Karpas-422 (cell line): ENCODE data around the gene ITPRID1. TPM values are rescaled to one million over a fixed set of nuclear protein-coding genes. Genes with fewer than 3 reads are reported as not detected.

Experiments
- DNase-seq: peaks from one replicate; pipeline ENCODE4 v3.0.0-alpha.2; 2015
- H2AFZ ChIP-seq: fragments of 200-600 bp; sonication (generic); 2 replicates; pipeline ENCODE4 v1.6.1; 2014; ENCODE audit warnings: antibody characterized with exemption, low read length, mixed read lengths
- H3K27ac ChIP-seq: fragments of 200-600 bp; sonication (generic); 2 replicates; pipeline ENCODE4 v1.5.1; 2014; ENCODE audit warnings: mild to moderate bottlenecking, low read length, moderate library complexity
- H3K27me3 ChIP-seq: fragments of 200-600 bp; sonication (generic); 2 replicates; pipeline ENCODE4 v1.6.1; 2014; ENCODE audit warnings: low read length, mixed read lengths
- H3K36me3 ChIP-seq: fragments of 200-600 bp; sonication (generic); 2 replicates; pipeline ENCODE4 v1.6.1; 2014; ENCODE audit warnings: low read length, mixed read lengths; ENCODE audit not compliant: insufficient read depth
- H3K4me1 ChIP-seq: fragments of 200-600 bp; sonication (generic); 2 replicates; pipeline ENCODE4 v1.6.1; 2014; ENCODE audit warnings: mild to moderate bottlenecking, low read length, mixed read lengths
- H3K4me2 ChIP-seq: fragments of 200-600 bp; sonication (generic); 2 replicates; pipeline ENCODE4 v1.6.1; 2014; ENCODE audit warnings: low read length, low read depth, mild to moderate bottlenecking; ENCODE audit not compliant: poor library complexity, severe bottlenecking
- H3K4me3 ChIP-seq: fragments of 200-600 bp; sonication (generic); 2 replicates; pipeline ENCODE4 v1.5.1; 2014; ENCODE audit warnings: mild to moderate bottlenecking, antibody characterized with exemption, low read length, mixed read lengths
- H3K79me2 ChIP-seq: fragments of 200-600 bp; sonication (generic); 2 replicates; pipeline ENCODE4 v1.6.1; 2014; ENCODE audit warnings: mild to moderate bottlenecking, low read length, mixed read lengths
- H3K9ac ChIP-seq: fragments of 200-600 bp; sonication (generic); 2 replicates; pipeline ENCODE4 v1.6.0; 2014; ENCODE audit warnings: low read length
- H3K9me2 ChIP-seq: fragments of 200-600 bp; sonication (generic), shearing (Covaris generic); replicated peaks from 2 replicates; pipeline ENCODE4 v1.6.0; 2014; ENCODE audit warnings: mild to moderate bottlenecking, low read length, moderate library complexity; ENCODE audit not compliant: insufficient read depth
- H3K9me3 ChIP-seq: fragments of 300-700, 200-600 bp; sonication (generic); 2 replicates; pipeline ENCODE4 v1.6.1; 2014; ENCODE audit warnings: low read length, mixed read lengths
- H4K20me1 ChIP-seq: fragments of 200-600 bp; sonication (generic); 2 replicates; pipeline ENCODE4 v1.6.1; 2014; ENCODE audit warnings: mild to moderate bottlenecking, antibody characterized with exemption, low read length, low read depth; ENCODE audit not compliant: insufficient read depth
- total RNA-seq: library from RNA; depleted of rRNA; stranded (reverse); fragments of >200 nt; shearing (Covaris generic); gene quantifications from 2 replicates; pipeline ENCODE4 v1.2.3, GENCODE V29; 2014; ENCODE audit warnings: low replicate concordance

The ITPRID1 gene
- total RNA-seq, 1 experiment from 2014 or later = not detected

DNA sequence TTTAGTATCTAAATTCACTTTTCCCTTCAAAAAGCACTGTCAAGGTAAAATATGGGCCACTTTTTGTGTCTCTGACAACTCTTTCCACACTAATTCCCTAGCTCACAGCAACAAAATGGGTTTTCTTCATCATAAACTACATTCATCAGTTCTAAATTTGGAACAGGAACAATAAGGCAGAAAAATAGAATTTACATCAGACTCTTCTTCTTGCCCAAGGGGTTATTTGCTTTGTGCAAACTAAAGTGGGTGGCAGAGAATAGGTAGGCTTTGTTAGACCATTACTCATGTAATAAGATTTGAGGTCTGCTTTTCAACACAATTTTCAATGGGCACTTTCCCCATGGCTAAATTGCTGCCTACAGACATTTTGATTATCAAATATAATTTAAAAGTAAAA, 155.6 kb downstream of the ITPRID1 start:
- DNase-seq = no peak
- Histone ChIP-seq H3K4me2 (no peak overlapping the region), H3K27ac (no peak overlapping the region), H3K4me3 (no peak overlapping the region), H3K9me2 (no peaks in the 10 kb centered on the region), H3K36me3 (no peaks in the 10 kb centered on the region), H3K27me3 (no peaks in the 10 kb centered on the region), H3K9me3 (no peaks in the 10 kb centered on the region), H3K79me2 (no peaks in the 10 kb centered on the region), H3K4me1 (no peaks in the 10 kb centered on the region), H3K9ac (no peak overlapping the region), H2AFZ (no peak overlapping the region), H4K20me1 (no peaks in the 10 kb centered on the region)

DNA sequence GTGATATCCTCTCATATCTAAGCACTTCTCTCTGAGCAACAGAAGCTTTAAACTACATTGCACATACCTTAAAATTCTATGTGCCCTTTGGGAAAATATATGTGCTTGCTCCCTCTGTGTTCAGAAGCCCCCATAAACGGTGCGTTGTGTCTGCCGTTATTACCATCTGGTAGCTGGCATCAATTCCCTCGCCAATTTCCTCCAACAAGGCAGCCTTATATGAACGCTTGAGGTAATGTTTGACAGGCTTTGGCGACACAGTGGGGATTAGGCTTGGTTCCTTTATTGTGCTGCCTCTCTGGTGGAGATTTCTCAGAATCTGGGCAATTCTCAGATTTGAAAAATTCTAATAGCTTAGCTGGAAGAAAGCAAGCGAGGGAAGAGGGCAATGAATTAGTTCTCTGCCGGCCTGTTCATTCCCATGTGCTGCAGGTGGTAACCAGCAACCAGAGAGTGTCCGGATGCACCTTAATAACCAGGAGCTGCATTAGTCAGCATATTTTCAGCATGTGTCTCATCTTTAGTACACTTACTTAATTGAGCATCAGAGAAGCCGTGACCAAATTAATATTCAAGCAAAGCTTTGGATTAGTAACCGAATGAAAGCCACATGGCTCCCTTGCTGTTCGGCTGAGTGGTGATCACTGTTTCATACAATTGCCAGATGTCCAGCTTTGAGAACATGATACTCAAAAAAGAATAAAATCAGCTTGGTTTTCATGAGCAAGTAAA, 165.8 kb downstream of the ITPRID1 start:
- H3K4me1 ChIP-seq = no peaks in the 10 kb centered on the region
- H3K79me2 ChIP-seq = no peaks in the 10 kb centered on the region
- no peak overlapping the region for H2AFZ ChIP-seq
- H3K9me2 ChIP-seq = no peaks in the 10 kb centered on the region
- no peaks in the 10 kb centered on the region for H3K36me3 ChIP-seq
- H3K9me3 ChIP-seq = no peaks in the 10 kb centered on the region
- H3K4me3 ChIP-seq = no peak overlapping the region
- no peaks in the 10 kb centered on the region for H3K27me3 ChIP-seq
- H4K20me1 ChIP-seq = no peaks in the 10 kb centered on the region
- H3K9ac ChIP-seq = no peak overlapping the region
- no peak overlapping the region for H3K4me2 ChIP-seq
- DNase-seq = no peak
- H3K27ac ChIP-seq = no peak overlapping the region

DNA sequence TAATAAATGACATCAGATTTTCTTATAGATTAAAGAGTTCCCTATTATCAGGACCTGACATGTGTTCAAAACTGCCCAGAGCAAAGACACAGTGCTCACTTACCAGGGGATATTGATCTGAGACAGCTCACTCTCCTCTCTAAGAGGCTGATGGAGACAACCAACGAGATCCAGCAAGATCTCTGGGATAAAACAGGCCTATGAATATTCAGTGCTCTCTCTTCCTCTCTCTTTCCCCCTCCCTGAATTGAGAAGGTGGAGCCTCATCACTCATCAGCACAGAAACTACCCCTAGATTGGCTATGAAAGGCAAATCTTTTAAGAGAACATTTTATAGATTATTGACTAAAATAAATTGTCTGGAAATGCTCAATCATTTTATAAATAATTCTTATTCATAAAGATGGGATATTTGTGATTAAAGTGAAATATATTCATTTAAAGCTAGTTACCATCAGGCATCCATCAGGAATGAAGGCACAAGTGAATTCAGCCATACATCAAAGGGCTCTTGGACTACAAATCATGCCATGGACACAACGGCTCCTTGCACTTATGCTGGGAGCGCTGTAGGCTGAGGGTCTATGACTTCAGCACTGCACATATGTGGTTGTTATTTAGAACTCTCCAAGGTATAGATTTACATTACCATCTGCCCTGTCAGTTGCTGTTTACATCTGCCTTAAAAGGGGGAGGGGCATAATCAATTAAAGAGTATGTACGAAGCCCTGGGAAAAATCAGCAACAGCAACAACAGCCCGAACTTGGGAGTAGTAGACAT, 169.7 kb downstream of the ITPRID1 start:
- no peaks in the 10 kb centered on the region for H3K9me2 ChIP-seq
- no peak for DNase-seq
- H3K36me3 ChIP-seq = no peaks in the 10 kb centered on the region
- no peak overlapping the region for H3K4me2 ChIP-seq
- no peaks in the 10 kb centered on the region for H3K27me3 ChIP-seq
- no peak overlapping the region for H3K9ac ChIP-seq
- no peaks in the 10 kb centered on the region for H3K9me3 ChIP-seq
- no peak overlapping the region for H3K4me3 ChIP-seq
- no peak overlapping the region for H2AFZ ChIP-seq
- peaks cover 17% of the 10 kb centered on the region for H3K4me1 ChIP-seq
- H4K20me1 ChIP-seq = no peaks in the 10 kb centered on the region
- H3K79me2 ChIP-seq = no peaks in the 10 kb centered on the region
- no peak overlapping the region for H3K27ac ChIP-seq

DNA sequence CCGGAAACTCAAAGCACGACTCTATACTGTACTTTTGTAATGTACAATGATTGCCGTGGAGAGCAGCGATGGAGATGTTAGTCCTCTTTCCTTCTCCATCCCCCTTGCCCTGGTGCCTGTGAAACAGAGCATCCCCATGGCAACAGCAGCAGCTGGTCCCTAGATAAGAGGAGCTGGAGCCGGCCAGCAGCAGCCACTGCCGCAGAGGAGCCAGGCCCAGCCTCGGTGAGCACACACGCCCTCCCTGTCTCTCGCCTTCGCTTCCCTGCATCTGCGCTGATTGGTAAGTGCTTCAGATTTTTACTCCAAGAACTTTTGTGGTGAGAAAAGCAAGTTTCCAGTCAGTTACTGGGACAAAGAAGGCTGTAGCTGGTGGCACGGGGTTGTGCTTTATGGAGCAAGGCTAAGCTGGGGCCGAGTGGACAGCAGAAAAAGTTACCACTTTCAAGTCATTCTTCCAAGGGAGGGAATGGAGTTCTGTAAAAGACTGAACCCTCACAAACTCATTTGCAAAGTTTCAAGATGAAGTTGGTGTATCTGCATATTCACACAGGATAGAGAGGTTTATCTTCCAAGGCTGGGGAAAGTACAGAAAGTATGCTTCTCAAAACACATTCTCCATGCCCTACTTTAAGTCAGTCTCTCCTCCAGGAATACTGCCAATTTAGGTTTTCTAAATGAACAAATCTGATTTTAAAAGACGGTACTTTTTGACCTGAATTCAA, 173.3 kb downstream of the ITPRID1 start, which contains the start of gene PPP1R17:
PPP1R17 (plus strand) TSS at position 192 of the 725 bp plus-strand sequence. CDS start 5,227 bp downstream, outside the sequence.
- Histone ChIP-seq H4K20me1 (no peaks in the 10 kb centered on the region), H3K9me3 (no peaks in the 10 kb centered on the region), H3K4me2 (peak within 1 kb of the TSS; percentile 53), H3K36me3 (no peaks in the 10 kb centered on the region), H3K9me2 (no peaks in the 10 kb centered on the region), H3K27ac (peak within 1 kb of the TSS; percentile 88), H3K4me3 (peak within 1 kb of the TSS; percentile 42), H2AFZ (0 out of 2 replicates have a peak within 1 kb of the TSS, but pooled peaks have one; percentile 2), H3K4me1 (peaks cover 52% of the 10 kb centered on the region), H3K79me2 (no peaks in the 10 kb centered on the region), H3K9ac (peak within 1 kb of the TSS; percentile 62), H3K27me3 (no peaks in the 10 kb centered on the region)
- DNase-seq = no peak

DNA sequence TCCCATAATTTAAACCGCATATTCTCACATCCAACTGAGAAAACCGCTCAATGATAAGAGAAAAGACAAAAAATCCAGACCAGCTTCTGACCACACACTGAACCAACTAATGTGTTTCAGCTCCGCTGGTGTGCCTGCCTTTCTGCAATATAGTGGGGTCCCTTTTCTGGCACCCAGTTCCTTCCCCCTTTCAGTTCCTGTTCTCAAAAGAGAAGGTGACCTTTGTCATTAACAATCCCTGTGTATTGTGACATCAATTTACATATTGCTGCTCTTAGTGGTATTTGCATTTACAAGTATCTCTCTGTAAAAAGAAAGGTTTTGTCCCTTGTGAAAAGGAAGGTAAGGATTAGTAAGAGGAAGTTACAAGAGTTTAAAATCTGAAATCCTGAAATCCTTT, 174.5 kb downstream of the ITPRID1 start:
- no peaks in the 10 kb centered on the region for H3K36me3 ChIP-seq
- no peaks in the 10 kb centered on the region for H4K20me1 ChIP-seq
- DNase-seq = peak; percentile 84
- no peak overlapping the region for H2AFZ ChIP-seq
- no peaks in the 10 kb centered on the region for H3K79me2 ChIP-seq
- H3K4me3 ChIP-seq = peak overlapping the region; percentile 42; the same call in 1 of the 2 replicates
- H3K9me3 ChIP-seq = no peaks in the 10 kb centered on the region
- peak overlapping the region; percentile 53 for H3K4me2 ChIP-seq
- H3K4me1 ChIP-seq = peaks cover 64% of the 10 kb centered on the region
- no peaks in the 10 kb centered on the region for H3K9me2 ChIP-seq
- H3K27me3 ChIP-seq = no peaks in the 10 kb centered on the region
- peak overlapping the region; percentile 62 for H3K9ac ChIP-seq
- H3K27ac ChIP-seq = peak overlapping the region; percentile 88

DNA sequence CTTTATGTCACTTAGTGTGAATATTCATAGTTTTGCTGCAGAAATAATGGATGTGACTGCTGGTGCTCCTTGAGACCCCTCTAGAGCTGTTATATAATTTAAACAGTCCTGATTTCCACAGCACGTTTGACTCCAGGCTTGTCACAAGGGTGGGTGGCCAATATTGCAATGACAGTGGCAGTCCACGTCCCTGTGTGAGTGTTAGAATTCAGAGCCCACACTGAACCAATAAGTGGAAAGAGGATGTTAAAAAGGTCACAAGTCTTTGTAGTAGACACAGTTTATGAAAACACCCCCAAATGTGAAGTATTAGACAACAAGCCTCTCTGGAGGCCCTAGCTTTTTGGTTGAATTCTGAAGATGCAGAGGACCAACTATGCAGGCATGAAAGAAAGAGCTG, 175.1 kb downstream of the ITPRID1 start:
- Histone ChIP-seq H3K36me3 (no peaks in the 10 kb centered on the region), H3K9me3 (no peaks in the 10 kb centered on the region), H2AFZ (no peak overlapping the region), H3K9ac (peak overlapping the region; percentile 17), H3K27me3 (no peaks in the 10 kb centered on the region), H4K20me1 (no peaks in the 10 kb centered on the region), H3K79me2 (no peaks in the 10 kb centered on the region), H3K4me1 (peaks cover 70% of the 10 kb centered on the region), H3K4me3 (peak overlapping the region; percentile 42; the same call in 1 of the 2 replicates), H3K27ac (peak overlapping the region; percentile 88), H3K4me2 (peak overlapping the region; percentile 53), H3K9me2 (no peaks in the 10 kb centered on the region)
- no peak for DNase-seq

DNA sequence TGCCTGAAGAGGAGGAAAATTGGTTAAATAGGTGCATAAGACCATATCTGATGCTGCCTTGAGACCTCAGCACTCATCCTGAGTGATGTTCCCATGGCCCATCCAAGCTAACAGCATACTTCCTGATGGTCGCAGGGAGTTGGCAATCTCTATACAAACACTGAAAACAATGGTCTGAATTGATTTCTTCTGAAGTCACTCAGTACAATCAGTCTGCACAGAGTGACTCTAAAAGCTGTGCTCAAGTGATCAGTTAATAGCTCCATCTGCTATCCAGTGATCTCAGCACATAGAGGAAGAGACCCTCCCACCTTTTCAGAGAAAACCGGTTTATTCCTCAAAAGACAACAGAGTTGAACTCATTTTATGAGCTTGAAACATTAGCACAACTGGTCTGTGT, 177.0 kb downstream of the ITPRID1 start:
- H3K9me3 ChIP-seq = no peaks in the 10 kb centered on the region
- peak overlapping the region; percentile 88 for H3K27ac ChIP-seq
- no peak overlapping the region for H3K9ac ChIP-seq
- peak overlapping the region; percentile 56 for H3K4me2 ChIP-seq
- no peak overlapping the region for H2AFZ ChIP-seq
- H3K9me2 ChIP-seq = no peaks in the 10 kb centered on the region
- H3K4me3 ChIP-seq = no peak overlapping the region
- no peaks in the 10 kb centered on the region for H3K36me3 ChIP-seq
- no peaks in the 10 kb centered on the region for H3K79me2 ChIP-seq
- H3K4me1 ChIP-seq = peaks cover 90% of the 10 kb centered on the region
- no peak for DNase-seq
- H4K20me1 ChIP-seq = no peaks in the 10 kb centered on the region
- no peaks in the 10 kb centered on the region for H3K27me3 ChIP-seq

DNA sequence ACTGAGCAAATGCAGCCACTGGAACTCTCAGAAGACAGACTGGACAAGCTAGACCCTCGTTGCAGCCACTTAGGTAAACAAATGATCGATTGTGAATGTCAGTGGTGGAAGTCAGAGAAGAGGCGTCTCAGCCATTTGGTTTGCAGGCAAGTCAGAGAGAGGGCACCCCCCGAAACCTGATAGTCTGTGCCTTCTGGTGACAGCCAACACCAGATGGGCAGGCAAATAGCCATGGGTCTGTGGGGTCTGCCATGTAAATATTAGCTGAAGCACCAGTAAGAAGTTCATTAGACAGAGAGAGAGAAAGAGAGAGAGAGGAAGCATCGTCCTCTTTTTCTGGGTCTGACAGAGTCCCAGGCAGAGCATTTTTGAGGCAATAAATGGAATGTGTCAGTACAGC, 178.6 kb downstream of the ITPRID1 start:
- DNase-seq = peak; percentile 70
- H3K36me3 ChIP-seq = no peaks in the 10 kb centered on the region
- no peak overlapping the region for H2AFZ ChIP-seq
- H3K4me1 ChIP-seq = peaks cover 100% of the 10 kb centered on the region
- peak overlapping the region; percentile 56 for H3K4me2 ChIP-seq
- H3K79me2 ChIP-seq = no peaks in the 10 kb centered on the region
- H3K9me2 ChIP-seq = no peaks in the 10 kb centered on the region
- peak overlapping the region; percentile 88 for H3K27ac ChIP-seq
- no peaks in the 10 kb centered on the region for H3K27me3 ChIP-seq
- H3K9ac ChIP-seq = peak overlapping the region; percentile 44
- H4K20me1 ChIP-seq = no peaks in the 10 kb centered on the region
- H3K4me3 ChIP-seq = peak overlapping the region; percentile 37; the same call in 1 of the 2 replicates
- H3K9me3 ChIP-seq = no peaks in the 10 kb centered on the region
